GM18505 (cell line): ENCODE results near the gene MTREX.

Experiments
- ATAC-seq: cut with Tn5 transposase; IDR thresholded peaks from one replicate; pipeline ENCODE4 v1.9.1; 2021; ENCODE audit not compliant: unreplicated experiment
- POLR2A ChIP-seq: IDR thresholded peaks from 4 replicates; pipeline ENCODE4 v1.6.1; 2011; ENCODE audit warnings: borderline replicate concordance; ENCODE audit not compliant: insufficient read depth, insufficient read length; ENCODE audit errors: extremely low read depth

Gene MTREX

GRCh38 chr5:55437452-55437851 lies 129.7 kb downstream of the MTREX start:
- no peak for TF ChIP-seq POLR2A
- no peak for ATAC-seq

- TF ChIP-seq POLR2A = no peak
- no peak for ATAC-seq
Observed at GRCh38 chr5:55437859-55438206, 130.0 kb downstream of the MTREX start.

- ATAC-seq = no peak
- TF ChIP-seq POLR2A = no peak
Observed at GRCh38 chr5:55438998-55439397, 131.2 kb downstream of the MTREX start.

GRCh38 chr5:55440188-55440646 lies 132.4 kb downstream of the MTREX start:
- TF ChIP-seq POLR2A = no peak
- no peak for ATAC-seq

- no peak for ATAC-seq
- TF ChIP-seq POLR2A = no peak
Observed at GRCh38 chr5:55441107-55441771, 133.4 kb downstream of the MTREX start.

- ATAC-seq = no peak
- no peak for TF ChIP-seq POLR2A
Observed at GRCh38 chr5:55441954-55442353, 134.2 kb downstream of the MTREX start.

GRCh38 chr5:55445791-55446190 lies 138.0 kb downstream of the MTREX start:
- no peak for TF ChIP-seq POLR2A
- no peak for ATAC-seq

- no peak for TF ChIP-seq POLR2A
- ATAC-seq = no peak
Observed at GRCh38 chr5:55446640-55447351, 139.0 kb downstream of the MTREX start.

- no peak for TF ChIP-seq POLR2A
- no peak for ATAC-seq
Observed at GRCh38 chr5:55450050-55450765, 142.4 kb downstream of the MTREX start.

GRCh38 chr5:55451976-55452375 lies 144.2 kb downstream of the MTREX start:
- no peak for ATAC-seq
- no peak for TF ChIP-seq POLR2A

- TF ChIP-seq POLR2A = no peak
- no peak for ATAC-seq
Observed at GRCh38 chr5:55453211-55453610, 145.4 kb downstream of the MTREX start.

- TF ChIP-seq POLR2A = no peak
- ATAC-seq = no peak
Observed at GRCh38 chr5:55454282-55454681, 146.5 kb downstream of the MTREX start.

GRCh38 chr5:55456216-55456895 lies 148.6 kb downstream of the MTREX start:
- TF ChIP-seq POLR2A = no peak
- ATAC-seq = no peak

GRCh38 chr5:55459572-55459971 lies 151.8 kb downstream of the MTREX start:
- no peak for ATAC-seq
- TF ChIP-seq POLR2A = no peak

GRCh38 chr5:55463613-55464012 lies 155.8 kb downstream of the MTREX start:
- TF ChIP-seq POLR2A = no peak
- ATAC-seq = no peak
